Liver (tissue), 9 donors: ENCODE data around the gene HERPUD2. TPM values are rescaled to one million over a fixed set of nuclear protein-coding genes. Genes with fewer than 3 reads are reported as not detected.
"Not testable (repeated sequence)": the region's sequence is repeated elsewhere in the genome, so short reads cannot be mapped to it uniquely, and the experiment has no call there.

ENCODE experiments used
- DNase-seq: peaks from one replicate; pipeline ENCODE4 v3.0.0-alpha.2; 2017; ENCODE audit warnings: low spot score
- H3K27ac ChIP-seq, 2 donors: one replicate each; pipeline ENCODE4 v1.7.0; 2013; ENCODE audit warnings: inconsistent platforms in 2 of 2, low read length in 2 of 2, control low read depth in 1 of 2, low read depth in 1 of 2, mild to moderate bottlenecking in 1 of 2
- H3K27me3 ChIP-seq, 4 donors: one replicate each; pipeline versions ENCODE4 v1.6.1 to v1.7.0; 2013; ENCODE audit warnings: low read length in 3 of 4, inconsistent platforms in 1 of 4, mild to moderate bottlenecking in 1 of 4, moderate library complexity in 1 of 4; ENCODE audit not compliant: control insufficient read depth in 4 of 4, insufficient read depth in 4 of 4
- H3K36me3 ChIP-seq, 4 donors: one replicate each; pipeline versions ENCODE4 v1.6.1 to v1.7.0; 2013; ENCODE audit warnings: low read length in 3 of 4, mild to moderate bottlenecking in 3 of 4, low read depth in 1 of 4, moderate library complexity in 1 of 4; ENCODE audit not compliant: control insufficient read depth in 4 of 4, insufficient read depth in 3 of 4
- H3K4me1 ChIP-seq, 4 donors: one replicate each; pipeline versions ENCODE4 v1.6.1 to v1.7.0; 2013; ENCODE audit warnings: low read length in 3 of 4, mild to moderate bottlenecking in 3 of 4, moderate library complexity in 1 of 4; ENCODE audit not compliant: control insufficient read depth in 4 of 4, insufficient read depth in 4 of 4
- H3K4me3 ChIP-seq, 3 donors: one replicate each; pipeline versions ENCODE4 v1.6.1 to v1.7.0; 2013; ENCODE audit warnings: low read length in 3 of 3, control low read depth in 1 of 3, low read depth in 1 of 3, mild to moderate bottlenecking in 1 of 3
- H3K9ac ChIP-seq, 2 donors: one replicate each; pipeline ENCODE4 v1.7.0; 2013; ENCODE audit warnings: low read length in 2 of 2, mild to moderate bottlenecking in 2 of 2, moderate library complexity in 2 of 2, control low read depth in 1 of 2, low read depth in 1 of 2
- H3K9me3 ChIP-seq, 4 donors: one replicate each; pipeline versions ENCODE4 v1.6.1 to v1.7.0; 2013; ENCODE audit warnings: low read length in 3 of 4; ENCODE audit not compliant: control insufficient read depth in 4 of 4
- ATF3 ChIP-seq: IDR thresholded peaks from 2 replicates; pipeline ENCODE4 v1.6.1; 2016; ENCODE audit warnings: antibody characterized with exemption
- CTCF ChIP-seq: fragments of 150-350 bp; IDR thresholded peaks from 2 replicates; pipeline ENCODE4 v1.5.1; 2017; ENCODE audit warnings: improper control_type of control experiment, low read depth, low read length; ENCODE audit not compliant: missing input control
- EGR1 ChIP-seq, 2 donors: IDR thresholded peaks; 2 replicates each; pipeline ENCODE4 v1.6.1; 2016 to 2018; ENCODE audit warnings: antibody characterized with exemption in 2 of 2, low read depth in 2 of 2
- FOXA1 ChIP-seq: IDR thresholded peaks from 2 replicates; pipeline ENCODE4 v1.6.1; 2016; ENCODE audit warnings: antibody characterized with exemption
- FOXA2 ChIP-seq: IDR thresholded peaks from 2 replicates; pipeline ENCODE4 v1.6.1; 2016; ENCODE audit warnings: antibody characterized with exemption
- GABPA ChIP-seq, 2 donors: IDR thresholded peaks in 1 of 2; conservative IDR thresholded peaks in 1 of 2; 2 replicates each; pipeline ENCODE4 v1.6.1; 2016; ENCODE audit warnings: antibody characterized with exemption in 2 of 2, mild to moderate bottlenecking in 1 of 2, moderate library complexity in 1 of 2
- HNF4A ChIP-seq, 2 donors: conservative IDR thresholded peaks; 2 replicates each; pipeline ENCODE4 v1.6.1; 2016; ENCODE audit warnings: antibody characterized with exemption in 2 of 2, mild to moderate bottlenecking in 2 of 2
- HNF4G ChIP-seq: IDR thresholded peaks from 2 replicates; pipeline ENCODE4 v1.6.1; 2016; ENCODE audit warnings: antibody characterized with exemption
- JUND ChIP-seq, 2 donors: IDR thresholded peaks; 2 replicates each; pipeline ENCODE4 v1.6.1; 2016; ENCODE audit warnings: antibody characterized with exemption in 2 of 2
- RAD21 ChIP-seq, 2 donors: IDR thresholded peaks; 2 replicates each; pipeline ENCODE4 v1.6.1; 2016; ENCODE audit warnings: antibody characterized with exemption in 2 of 2, mild to moderate bottlenecking in 2 of 2
- REST ChIP-seq: IDR thresholded peaks from 2 replicates; pipeline ENCODE4 v1.6.1; 2016; ENCODE audit warnings: antibody characterized with exemption, mild to moderate bottlenecking
- RXRA ChIP-seq, 2 donors: IDR thresholded peaks; 2 replicates each; pipeline ENCODE4 v1.6.1; 2017 to 2018; ENCODE audit warnings: antibody characterized with exemption in 2 of 2, mild to moderate bottlenecking in 1 of 2
- SP1 ChIP-seq: IDR thresholded peaks from 2 replicates; pipeline ENCODE4 v1.6.1; 2018; ENCODE audit warnings: antibody characterized with exemption, mild to moderate bottlenecking
- TAF1 ChIP-seq: conservative IDR thresholded peaks from 2 replicates; pipeline ENCODE4 v1.6.1; 2016; ENCODE audit warnings: antibody characterized with exemption, mild to moderate bottlenecking
- YY1 ChIP-seq: IDR thresholded peaks from 2 replicates; pipeline ENCODE4 v1.6.1; 2016; ENCODE audit warnings: antibody characterized with exemption, mild to moderate bottlenecking
- WGBS: extraction: QIAGEN DNeasy Blood & Tissue Kit; methylation state at CpG from one replicate; pipeline ENCODE4 v1.1.7; 2013; 5-methylcytosine and 5-hydroxymethylcytosine counted together
- polyA plus RNA-seq, 2 donors: library from polyadenylated mRNA; stranded (reverse) in 1 of 2; unstranded in 1 of 2; fragments of 200-250 nt in 1 of 2; fragments of >200 nt in 1 of 2; fragmentation: Nextera tagmentation in 1 of 2; extraction: Ambion mirVana in 1 of 2; gene quantifications; one replicate each; pipeline versions ENCODE4 v1.2.1 to v1.2.3, GENCODE V29; 2013 to 2015
- total RNA-seq, 2 donors: library from RNA; depleted of rRNA; stranded (reverse); fragments of >200 nt; gene quantifications; one replicate each; pipeline ENCODE4 v1.2.3, GENCODE V29; 2014
- donor health status: healthy.
- donor health status: healthy.
- donor health status: healthy.
- donor health status: healthy.
- donor health status: healthy.

The HERPUD2 gene
- total and polyA plus RNA-seq, 4 donors = 9.7 to 22.0 (median 13.7) TPM

GRCh38 chr7:35658606-35659201 is 36.2 kb downstream of the HERPUD2 start:
- Histone ChIP-seq H3K9ac (no peak overlapping the region), H3K4me3 (no peak overlapping the region), H3K27ac (no peak overlapping the region), H3K36me3 (no peaks in the 10 kb centered on the region), H3K27me3 (no peaks in the 10 kb centered on the region), H3K9me3 (no peaks in the 10 kb centered on the region), H3K4me1 (no peaks in the 10 kb centered on the region)
- TF ChIP-seq FOXA2 (no peak), CTCF (no peak), TAF1 (no peak), YY1 (no peak), JUND (IDR thresholded peaks at IDR 0.05) (no peak), FOXA1 (no peak), GABPA (IDR thresholded peaks at IDR 0.05 in 1 of 2, conservative IDR thresholded peaks at IDR 0.05 in 1 of 2) (no peak), ATF3 (no peak), RAD21 (IDR thresholded peaks at IDR 0.05) (no peak), HNF4G (no peak)
- WGBS = 80% methylated on average over 1 of the region's 1 CpG
- DNase-seq = no peak

GRCh38 chr7:35657125-35657524 is 37.8 kb downstream of the HERPUD2 start:
- Histone ChIP-seq H3K27ac (no peak overlapping the region), H3K27me3 (no peaks in the 10 kb centered on the region), H3K9ac (no peak overlapping the region), H3K4me1 (no peaks in the 10 kb centered on the region), H3K4me3 (no peak overlapping the region), H3K9me3 (no peaks in the 10 kb centered on the region), H3K36me3 (no peaks in the 10 kb centered on the region)
- TF ChIP-seq FOXA1 (no peak), RXRA (IDR thresholded peaks at IDR 0.05) (no peak), HNF4G (no peak), ATF3 (no peak), SP1 (no peak), FOXA2 (no peak), EGR1 (IDR thresholded peaks at IDR 0.05; ENCODE audit: low read depth in 2 of 2) (no peak), REST (no peak), YY1 (no peak), HNF4A (conservative IDR thresholded peaks at IDR 0.05) (no peak)
- WGBS = 99% methylated on average over 2 of the region's 2 CpGs
- DNase-seq = no peak

- 96% methylated on average over 3 of the region's 3 CpGs for WGBS
- H3K4me1 ChIP-seq, H3K9ac ChIP-seq, H3K36me3 ChIP-seq, H3K9me3 ChIP-seq, H3K27ac ChIP-seq, H3K27me3 ChIP-seq, H3K4me3 ChIP-seq, DNase-seq: not testable (repeated sequence)
Measured at GRCh38 chr7:35654558-35654957, 40.4 kb downstream of the HERPUD2 start.
